GM12878 (cell line): ENCODE results near the gene HACD3. TPM values are rescaled to one million over a fixed set of nuclear protein-coding genes. Genes with fewer than 3 reads are reported as not detected.

Experiments used
- ATAC-seq: fragments of 200-7000 bp; cut with Tn5 transposase; 3 replicates; pipeline ENCODE4 v1.9.1; 2020; ENCODE audit warnings: mild to moderate bottlenecking, moderate library complexity
- BruUV-seq: library from RNA; stranded (reverse); fragments of 400-500 nt; replicated peaks from 2 replicates; lab custom pipeline; 2021; lab: Mats Ljungman, UMichigan
- CTCF ChIA-PET: fragments of 300-600 bp; sonication (Branson Sonifier 250); formaldehyde crosslinking; extraction: SDS; loops from one replicate; lab custom pipeline; 2021; ENCODE audit warnings: inconsistent platforms; lab: Yijun Ruan, JAX
- POLR2A ChIA-PET: fragments of 350-600 bp; formaldehyde crosslinking; extraction: SDS; loops from one replicate; lab custom pipeline; 2021; ENCODE audit warnings: inconsistent platforms; lab: Charles Lee
- RAD21 ChIA-PET: fragments of 300-600 bp; sonication (Branson Sonifier 250); formaldehyde crosslinking; loops from one replicate; lab custom pipeline; 2023; ENCODE audit warnings: antibody characterized with exemption; ENCODE audit not compliant: unreplicated experiment; lab: Charles Lee
- SMC1A ChIA-PET: fragments of 300-600 bp; sonication (Branson Sonifier 250); formaldehyde crosslinking; loops from one replicate; lab custom pipeline; 2023; ENCODE audit not compliant: unreplicated experiment, uncharacterized antibody; lab: Charles Lee
- DNase-seq: peaks from one replicate; pipeline ENCODE4 v3.0.0-alpha.2; 2011; ENCODE audit warnings: low read depth, low spot score
- FAIRE-seq: peaks from 3 replicates; lab custom pipeline; 2011; peaks lifted over from hg19 to GRCh38; lab: Jason Lieb, UNC
- H2AFZ ChIP-seq: 2 replicates; pipeline ENCODE4 v1.6.0; 2011; ENCODE audit warnings: low read depth, low read length, control low read depth; ENCODE audit not compliant: control insufficient read depth
- H3K27ac ChIP-seq: 2 replicates; pipeline ENCODE4 v1.5.1; 2011; ENCODE audit warnings: control low read depth; ENCODE audit not compliant: control insufficient read depth, insufficient read depth
- H3K27me3 ChIP-seq, 2 experiments: replicated peaks in 1 of 2; 2 replicates each; pipeline versions ENCODE4 v1.6.0 to v1.6.1; 2011; ENCODE audit warnings: low read length in 1 of 2; ENCODE audit not compliant: control insufficient read depth in 2 of 2, insufficient read depth in 2 of 2
- H3K36me3 ChIP-seq, 2 experiments: 2 replicates each; pipeline ENCODE4 v1.5.1; 2011; ENCODE audit warnings: low read length in 1 of 2; ENCODE audit not compliant: control insufficient read depth in 2 of 2, insufficient read depth in 2 of 2
- H3K4me1 ChIP-seq: 2 replicates; pipeline ENCODE4 v1.6.1; 2011; ENCODE audit warnings: mild to moderate bottlenecking, low read length, moderate library complexity, mixed read lengths; ENCODE audit not compliant: control insufficient read depth, insufficient read depth
- H3K4me2 ChIP-seq: 2 replicates; pipeline ENCODE4 v1.6.0; 2011; ENCODE audit warnings: control low read depth; ENCODE audit not compliant: control insufficient read depth, insufficient read depth
- H3K4me3 ChIP-seq: fragments of 200-600 bp; sonication (generic); 2 replicates; pipeline ENCODE4 v1.5.1; 2016
- H3K79me2 ChIP-seq: 2 replicates; pipeline ENCODE4 v1.6.0; 2011; ENCODE audit warnings: low read length; ENCODE audit not compliant: control insufficient read depth, insufficient read depth
- H3K9ac ChIP-seq: 2 replicates; pipeline ENCODE4 v1.8.0; 2011; ENCODE audit warnings: low read length, control low read depth, mixed read lengths; ENCODE audit not compliant: control insufficient read depth, insufficient read depth
- H3K9me3 ChIP-seq: replicated peaks from 3 replicates; pipeline ENCODE4 v1.5.1; 2011; ENCODE audit warnings: mild to moderate bottlenecking, low read length; ENCODE audit not compliant: control insufficient read depth, insufficient read depth
- H4K20me1 ChIP-seq: 2 replicates; pipeline ENCODE4 v1.6.0; 2011; ENCODE audit not compliant: control insufficient read depth, insufficient read depth
- KAT2A ChIP-seq: conservative IDR thresholded peaks from 2 replicates; pipeline ENCODE4 v1.6.1; 2011; ENCODE audit warnings: low read depth, low read length; ENCODE audit not compliant: control insufficient read depth
- NFYA ChIP-seq: IDR thresholded peaks from 2 replicates; pipeline ENCODE4 v1.6.1; 2011; ENCODE audit warnings: low read depth, mild to moderate bottlenecking, low read length, improper control_type of control experiment, borderline replicate concordance
- RELA ChIP-seq: fragments of 450-650 bp; IDR thresholded peaks from 2 replicates; pipeline ENCODE4 v1.8.0; 2014; ENCODE audit warnings: borderline replicate concordance; ENCODE audit not compliant: partially characterized antibody
- RUNX3 ChIP-seq: IDR thresholded peaks from 2 replicates; pipeline ENCODE4 v1.6.1; 2012; ENCODE audit warnings: low read length, inconsistent platforms
- SMAD1 ChIP-seq: fragments of 450-650 bp; IDR thresholded peaks from 2 replicates; pipeline ENCODE4 v1.6.1; 2018; ENCODE audit warnings: mild to moderate bottlenecking, low read depth; ENCODE audit not compliant: partially characterized antibody
- ZNF384 ChIP-seq: IDR thresholded peaks from 2 replicates; pipeline ENCODE4 v1.6.1; 2012; ENCODE audit warnings: low read depth, mild to moderate bottlenecking, low read length, improper control_type of control experiment, borderline replicate concordance
- WGBS: methylation state at CpG from one replicate; pipeline ENCODE4 v1.1.6; 2016; ENCODE audit warnings: low lambda C conversion rate; ENCODE audit not compliant: insufficient replicate concordance, insufficient coverage; ENCODE audit errors: missing lambda C conversion rate; 5-methylcytosine and 5-hydroxymethylcytosine counted together
- in situ Hi-C: fragments of 300-500 bp; cut with MboI; formaldehyde crosslinking; loops from 9 replicates; pipeline ENCODE4 v1.14.3; 2018; ENCODE audit warnings: mixed read lengths
- intact Hi-C: fragments of 100-400 bp; cut with micrococcal nuclease; formaldehyde crosslinking; loops from one replicate; pipeline ENCODE4 v1.14.2; 2022; ENCODE audit not compliant: unreplicated experiment
- polyA plus RNA-seq, 11 experiments: library from polyadenylated mRNA; depleted of rRNA in 4 of 11; unstranded in 6 of 11; stranded (reverse) in 5 of 11; fragments of >200 nt; fragmentation: Nextera tagmentation in 4 of 11; fragmentation: Illumina TruSeq in 1 of 11; extraction: Ambion mirVana in 4 of 11; extraction: Trizol in 1 of 11; gene quantifications; 1 replicate in 1 of 11; 2 replicates in 10 of 11; pipeline versions ENCODE4 v1.2.1 to v1.2.3, GENCODE V29; 2011 to 2016; ENCODE audit warnings: inconsistent platforms in 2 of 11, missing spikeins in 2 of 11, low read depth in 1 of 11
- total RNA-seq, 4 experiments: library from RNA; depleted of rRNA in 3 of 4; stranded (reverse); fragments of >200 nt in 3 of 4; fragmentation: Illumina TruSeq in 1 of 4; extraction: Trizol in 1 of 4; gene quantifications; 2 replicates each; pipeline versions ENCODE4 v1.2.1 to v1.2.3, GENCODE V29; 2013 to 2021

Gene HACD3
- total and polyA plus RNA-seq, 10 of the 15 experiments (the other 5 are each of a cell fraction or from before 2014, with no cell fraction given) = 25.9 to 75.8 (median 48.3) TPM

GRCh38 chr15:65618560-65619109, 88.4 kb downstream of the HACD3 start (continued):
- TF ChIP-seq NFYA = no peak
- TF ChIP-seq ZNF384 = no peak

DNA sequence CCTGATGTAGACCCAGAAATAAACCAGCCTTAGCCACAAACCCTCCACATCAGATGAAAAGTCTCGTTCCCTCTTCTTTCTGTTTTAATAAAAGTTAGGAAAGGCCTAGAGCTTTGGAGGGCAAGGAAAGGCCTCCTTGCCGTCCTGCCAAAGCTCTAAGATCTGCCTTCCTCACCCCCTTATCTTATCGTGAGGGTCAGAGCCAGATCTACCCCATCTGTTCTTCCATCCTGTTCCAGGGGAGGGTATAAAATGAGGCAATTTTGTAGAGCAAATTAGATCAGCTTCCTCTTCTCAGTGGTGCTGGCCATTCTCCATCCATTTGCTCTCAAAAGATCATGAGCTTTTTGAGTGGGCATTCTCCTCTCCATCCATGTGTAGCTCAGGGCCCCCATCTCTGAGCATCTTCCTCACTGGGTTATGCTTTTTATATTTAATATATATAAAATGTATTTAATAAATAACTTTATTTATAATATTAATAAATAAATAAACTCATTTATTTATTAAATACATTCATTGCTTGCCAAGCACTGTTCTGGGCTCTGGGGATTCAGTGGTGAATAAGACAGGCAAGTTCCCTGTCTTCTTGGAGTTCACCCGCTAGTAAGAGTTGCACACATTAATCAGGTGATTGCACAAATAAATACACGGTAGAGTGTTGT, 89.5 kb downstream of the HACD3 start:
- 68% methylated on average over 5 of the region's 5 CpGs for WGBS
- Histone ChIP-seq H3K27ac (no peak overlapping the region), H3K79me2 (no peaks in the 10 kb centered on the region), H3K4me3 (no peak overlapping the region), H4K20me1 (no peaks in the 10 kb centered on the region), H3K4me2 (no peak overlapping the region), H2AFZ (no peak overlapping the region), H3K27me3 (no peaks in the 10 kb centered on the region), H3K9me3 (no peaks in the 10 kb centered on the region), H3K4me1 (no peaks in the 10 kb centered on the region)
- no peak for ATAC-seq
- FAIRE-seq = no peak
- SMC1A ChIA-PET = no interaction called here
- BruUV-seq = no TSS peak
- POLR2A ChIA-PET = no interaction called here
- intact Hi-C loops (no loop called here), in situ Hi-C loops (no loop called here)
- DNase-seq = no peak
- RAD21 ChIA-PET = no interaction called here
- CTCF ChIA-PET = interaction anchor here (1.1 to 1.6 kb wide), 4 partner anchors 8 to 672 kb away, joined by 3 to 5 read pairs (median 4); partner anchors contain the start of gene INTS14
- no peak for TF ChIP-seq KAT2A
- TF ChIP-seq SMAD1 = no peak
- no peak for TF ChIP-seq RELA
- TF ChIP-seq RUNX3 = no peak
- TF ChIP-seq, all 136 proteins: peak for 0
- H3K36me3 ChIP-seq = no peaks in the 10 kb centered on the region
- no peak overlapping the region for H3K9ac ChIP-seq
